Coronary artery (tissue), 2 donors: Measurements from ENCODE around the gene SOX5.

Experiments
- DNase-seq: peaks from one replicate; pipeline ENCODE4 v3.0.0-alpha.2; 2017; ENCODE audit warnings: low spot score
- H3K27ac ChIP-seq, 2 donors: fragments of 200-600 bp; sonication (generic); one replicate each; pipeline ENCODE4 v1.5.1; 2016 to 2019
- H3K4me3 ChIP-seq: fragments of 200-600 bp; sonication (generic); 2 replicates; pipeline ENCODE4 v1.5.1; 2016; ENCODE audit warnings: mild to moderate bottlenecking, moderate library complexity
- CTCF ChIP-seq: fragments of 200-600 bp; sonication (generic); IDR thresholded peaks from one replicate; pipeline ENCODE4 v1.5.1; 2019; ENCODE audit warnings: antibody characterized with exemption

Gene SOX5

DNA sequence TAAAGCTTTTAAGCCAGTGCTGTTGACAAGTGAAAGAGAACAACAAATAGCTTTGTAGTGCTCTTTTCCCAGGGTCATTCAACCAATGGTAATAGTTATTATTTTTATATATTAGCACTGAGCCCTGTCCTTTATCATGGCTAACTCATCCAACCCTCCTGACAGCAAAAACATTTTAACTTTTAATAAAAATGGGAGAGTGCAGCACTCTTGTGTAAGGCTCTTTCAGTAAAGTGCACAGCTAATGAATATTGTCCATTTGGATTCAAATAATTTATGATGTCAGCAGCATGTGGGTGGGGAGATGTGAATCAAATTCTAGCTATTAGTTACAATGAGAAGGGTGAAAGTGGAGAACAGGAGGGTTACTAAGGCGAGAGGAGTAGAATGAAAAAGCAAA is 185.7 kb downstream of the SOX5 start:
- Histone ChIP-seq H3K27ac (no peak overlapping the region), H3K4me3 (no peak overlapping the region)
- no peak for DNase-seq
- TF ChIP-seq CTCF: no peak

DNA sequence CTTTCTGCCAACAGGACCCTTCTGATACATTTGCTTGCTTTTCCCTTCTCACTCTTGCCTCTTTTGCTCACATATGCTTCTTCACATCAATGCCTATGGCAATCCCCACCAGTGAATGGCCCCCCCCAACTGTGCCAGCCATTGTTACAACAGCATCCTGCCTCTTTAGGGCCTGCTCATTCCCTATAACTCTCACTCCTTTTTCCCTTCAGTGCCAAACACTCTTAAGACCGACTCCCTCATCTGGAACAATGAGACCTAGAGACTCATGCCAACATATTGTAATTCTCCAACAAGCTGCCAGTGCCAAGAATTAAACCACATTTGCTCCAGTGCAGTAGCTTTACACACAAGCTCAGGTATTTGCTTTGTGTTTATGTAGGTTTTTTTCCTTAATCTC is 189.0 kb downstream of the SOX5 start:
- no peak for TF ChIP-seq CTCF
- DNase-seq: no peak
- no peak overlapping the region for H3K4me3 ChIP-seq
- no peak overlapping the region for H3K27ac ChIP-seq

- no peak overlapping the region for H3K4me3 ChIP-seq
- H3K27ac ChIP-seq: no peak overlapping the region
- no peak for DNase-seq
- TF ChIP-seq CTCF: no peak
Observed at GRCh38 chr12:23758608-23759007, 190.9 kb downstream of the SOX5 start.

DNA sequence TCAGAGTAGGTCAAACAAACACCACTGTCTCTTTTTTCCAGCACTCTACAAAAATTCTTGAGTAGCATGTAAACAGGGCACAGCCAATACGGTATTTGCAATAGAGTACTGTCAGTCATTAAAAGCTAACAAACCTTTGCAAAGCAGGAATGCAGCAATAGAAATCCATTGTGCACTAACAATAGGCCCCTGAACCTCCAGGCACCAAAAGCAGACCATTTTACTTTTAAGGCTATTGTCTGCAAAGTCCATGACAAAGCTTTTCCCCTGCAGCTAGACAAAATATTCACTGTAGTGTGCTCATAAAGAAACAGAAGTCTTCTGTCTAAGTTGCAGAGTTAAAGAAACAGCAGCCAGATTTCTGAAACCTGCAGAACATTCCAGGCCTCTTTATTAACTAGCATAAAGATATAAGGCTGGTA is 191.9 kb downstream of the SOX5 start:
- TF ChIP-seq CTCF: no peak
- no peak for DNase-seq
- Histone ChIP-seq H3K4me3 (no peak overlapping the region), H3K27ac (no peak overlapping the region)

DNA sequence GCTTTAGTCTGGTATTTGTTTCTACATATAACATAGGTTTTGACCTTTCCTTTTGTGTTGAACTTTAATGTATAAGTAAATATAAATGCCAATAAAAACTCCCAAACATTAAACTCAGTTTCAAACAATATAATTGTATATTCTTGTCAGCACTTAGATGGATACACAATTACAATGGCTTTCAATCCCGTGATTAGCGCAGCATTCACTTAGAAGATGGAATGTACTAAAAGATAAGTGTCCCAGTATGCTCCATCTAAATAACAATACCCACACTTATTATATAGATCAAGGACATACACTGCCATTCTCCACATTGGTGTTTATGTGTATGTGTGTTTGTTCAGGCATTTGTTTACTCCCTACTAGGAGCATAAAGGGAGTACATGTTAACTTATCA is 193.1 kb downstream of the SOX5 start:
- TF ChIP-seq CTCF: no peak
- no peak for DNase-seq
- Histone ChIP-seq H3K4me3 (no peak overlapping the region), H3K27ac (no peak overlapping the region)

DNA sequence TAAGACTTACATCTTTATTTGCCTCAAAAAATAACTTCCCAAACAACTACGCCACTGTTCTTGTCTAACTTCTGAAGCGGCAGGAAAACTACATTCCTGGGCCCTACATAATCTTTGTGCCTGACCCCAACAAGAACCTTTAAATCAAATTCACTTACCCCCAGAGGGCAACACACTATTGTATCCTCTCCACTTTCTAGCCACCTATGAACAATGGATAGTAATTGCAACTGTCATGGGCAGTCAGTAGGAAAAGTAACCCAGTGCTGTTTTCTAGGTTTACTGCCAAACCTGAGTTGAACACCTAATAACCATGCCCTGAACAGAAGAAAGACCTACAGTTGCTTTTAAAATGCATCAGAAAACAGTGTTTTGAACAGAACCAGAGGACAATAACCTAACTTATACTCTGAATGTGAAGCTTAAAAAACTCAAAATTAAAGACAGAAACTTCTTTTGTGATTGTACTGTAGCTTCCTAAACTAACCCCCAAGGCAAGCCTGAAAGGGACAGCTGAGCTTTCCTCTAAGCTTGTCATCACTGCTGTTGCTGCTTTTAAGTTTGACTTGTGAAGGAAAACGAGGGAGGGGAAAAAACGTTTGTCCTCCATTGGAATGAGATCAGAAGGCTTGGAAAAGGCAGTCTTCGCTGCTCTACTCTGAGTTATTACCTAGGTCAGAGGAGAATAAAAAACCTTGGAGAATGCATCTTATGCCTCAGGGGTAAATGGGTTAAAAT is 195.7 kb downstream of the SOX5 start:
- no peak for DNase-seq
- no peak overlapping the region for H3K4me3 ChIP-seq
- H3K27ac ChIP-seq: no peak overlapping the region
- no peak for TF ChIP-seq CTCF

DNA sequence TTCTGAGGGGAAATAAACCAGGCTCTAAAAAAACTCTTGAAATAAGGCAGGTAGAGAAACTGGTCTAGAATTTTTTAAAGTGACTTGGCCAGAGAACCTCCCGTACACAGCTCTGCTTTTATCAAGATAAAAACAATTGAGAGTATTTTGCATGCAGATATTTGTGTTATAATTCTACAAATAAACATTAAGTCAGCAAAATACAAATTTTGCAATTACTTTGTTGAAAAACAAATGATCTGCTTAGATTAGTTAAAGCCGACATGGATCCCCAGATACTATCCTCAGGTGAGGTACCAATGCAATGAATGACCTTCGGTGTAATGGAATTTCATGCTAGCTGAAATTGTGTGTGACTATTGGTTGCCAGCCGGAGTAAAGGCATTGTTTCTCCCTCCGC is 197.2 kb downstream of the SOX5 start:
- no peak overlapping the region for H3K4me3 ChIP-seq
- no peak overlapping the region for H3K27ac ChIP-seq
- no peak for DNase-seq
- no peak for TF ChIP-seq CTCF
